Activated naive CD8-positive, alpha-beta T cell treated with anti-CD3 and anti-CD28 coated beads, Interleukin-2, amount 10 ng/mL, durations not matched to agents 7 days and 5 days (primary cell): ENCODE measurements around the gene WDR20. TPM values are rescaled to one million over a fixed set of nuclear protein-coding genes. Genes with fewer than 3 reads are reported as not detected.
"Not testable (repeated sequence)": the region's sequence is repeated elsewhere in the genome, so short reads cannot be mapped to it uniquely, and the experiment has no call there.

Source experiments
- ATAC-seq: fragments of 150-1000 bp; cut with Tn5 transposase; one replicate; pipeline ENCODE4 v1.10.0; 2021; ENCODE audit warnings: low read depth, moderate library complexity
- POLR2A ChIA-PET: fragments of 350-600 bp; sonication (Branson Sonifier 250); formaldehyde crosslinking; loops from one replicate; lab custom pipeline; 2021; ENCODE audit warnings: antibody characterized with exemption; lab: Charles Lee
- DNase-seq: peaks from one replicate; pipeline ENCODE4 v3.0.0; 2021
- H3K27ac Mint-ChIP-seq: one replicate; pipeline ENCODE4 v1.8.0; 2022; ENCODE audit warnings: mild to moderate bottlenecking, mixed read lengths
- H3K27me3 Mint-ChIP-seq: one replicate; pipeline ENCODE4 v1.8.0; 2022; ENCODE audit warnings: mild to moderate bottlenecking, moderate library complexity, mixed read lengths
- H3K36me3 Mint-ChIP-seq: one replicate; pipeline ENCODE4 v1.8.0; 2021; ENCODE audit warnings: mild to moderate bottlenecking, mixed read lengths
- H3K4me1 Mint-ChIP-seq: one replicate; pipeline ENCODE4 v1.8.0; 2021; ENCODE audit warnings: mixed read lengths
- H3K4me3 Mint-ChIP-seq: one replicate; pipeline ENCODE4 v1.8.0; 2022; ENCODE audit warnings: mild to moderate bottlenecking, moderate library complexity, mixed read lengths
- H3K9me3 Mint-ChIP-seq: one replicate; pipeline ENCODE4 v1.8.0; 2021; ENCODE audit warnings: mixed read lengths
- total RNA-seq, 2 experiments: library from RNA; stranded (reverse); gene quantifications; one replicate each; pipeline ENCODE4 v1.2.3, GENCODE V29; 2021

WDR20 gene
- total RNA-seq, 2 experiments from 2014 or later, result 38.6 to 38.8 TPM

GRCh38 chr14:102140027-102140749, 491 bp downstream of the WDR20 start:
- Mint-ChIP-seq H3K27ac (peak overlapping the region; percentile 95), H3K27me3 (no peaks in the 10 kb centered on the region), H3K9me3 (no peaks in the 10 kb centered on the region), H3K36me3 (peaks cover 3% of the 10 kb centered on the region), H3K4me3 (peak overlapping the region; percentile 96), H3K4me1 (peaks cover 28% of the 10 kb centered on the region)
- POLR2A ChIA-PET, result interaction anchor here (0.7 to 1.9 kb wide), 4 partner anchors 52 to 326 kb away, joined by 3 to 5 read pairs (median 4); partner anchors contain the start of genes CINP, MOK and TECPR2
- peak; percentile 61 for DNase-seq
- ATAC-seq, result peak; percentile 11

GRCh38 chr14:102140750-102141145, 1.1 kb downstream of the WDR20 start:
- peak overlapping the region; percentile 96 for H3K4me3 Mint-ChIP-seq
- H3K27me3 Mint-ChIP-seq, result no peaks in the 10 kb centered on the region
- peaks cover 32% of the 10 kb centered on the region for H3K4me1 Mint-ChIP-seq
- DNase-seq, result no peak
- no peak for ATAC-seq
- POLR2A ChIA-PET, result interaction anchor here (1.9 kb wide), 1 partner anchor 164 kb away, joined by 4 read pairs; the partner anchor contains the start of gene MOK
- H3K27ac Mint-ChIP-seq, result peak overlapping the region; percentile 95
- no peaks in the 10 kb centered on the region for H3K9me3 Mint-ChIP-seq
- peaks cover 7% of the 10 kb centered on the region for H3K36me3 Mint-ChIP-seq

- DNase-seq (no peak), ATAC-seq (no peak)
- H3K9me3 Mint-ChIP-seq, result no peaks in the 10 kb centered on the region
- POLR2A ChIA-PET, result no interaction called here
- H3K27ac Mint-ChIP-seq, result no peak overlapping the region
- peaks cover 10% of the 10 kb centered on the region for H3K36me3 Mint-ChIP-seq
- no peaks in the 10 kb centered on the region for H3K27me3 Mint-ChIP-seq
- H3K4me1 Mint-ChIP-seq, result peaks cover 37% of the 10 kb centered on the region
- H3K4me3 Mint-ChIP-seq, result no peak overlapping the region
Measured at GRCh38 chr14:102141797-102142196, 2.1 kb downstream of the WDR20 start.

- Mint-ChIP-seq H3K9me3 (no peaks in the 10 kb centered on the region), H3K36me3 (peaks cover 16% of the 10 kb centered on the region), H3K4me1 (peaks cover 32% of the 10 kb centered on the region), H3K4me3 (no peak overlapping the region), H3K27me3 (no peaks in the 10 kb centered on the region), H3K27ac (no peak overlapping the region)
- no peak for DNase-seq
- POLR2A ChIA-PET, result interaction anchor here (0.6 kb wide), 1 partner anchor 23 kb away, joined by 3 read pairs; no protein-coding TSS in a partner anchor
- no peak for ATAC-seq
Measured at GRCh38 chr14:102144914-102145313, 5.2 kb downstream of the WDR20 start.

- Mint-ChIP-seq H3K36me3 (peaks cover 18% of the 10 kb centered on the region), H3K27me3 (no peaks in the 10 kb centered on the region), H3K27ac (no peak overlapping the region), H3K9me3 (no peaks in the 10 kb centered on the region), H3K4me1 (peaks cover 32% of the 10 kb centered on the region), H3K4me3 (no peak overlapping the region)
- DNase-seq (no peak), ATAC-seq (no peak)
- POLR2A ChIA-PET, result no interaction called here
Measured at GRCh38 chr14:102145395-102145794, 5.7 kb downstream of the WDR20 start.

- no peak for ATAC-seq
- no peak for DNase-seq
- Mint-ChIP-seq H3K36me3 (peaks cover 22% of the 10 kb centered on the region), H3K9me3 (no peaks in the 10 kb centered on the region), H3K4me1 (peaks cover 23% of the 10 kb centered on the region), H3K27me3 (no peaks in the 10 kb centered on the region), H3K4me3 (no peak overlapping the region), H3K27ac (no peak overlapping the region)
- POLR2A ChIA-PET, result no interaction called here
Measured at GRCh38 chr14:102146423-102146822, 6.7 kb downstream of the WDR20 start.

GRCh38 chr14:102150083-102150482, 10.4 kb downstream of the WDR20 start:
- Mint-ChIP-seq H3K4me1 (peaks cover 17% of the 10 kb centered on the region), H3K27ac (no peak overlapping the region), H3K4me3 (no peak overlapping the region), H3K36me3 (peaks cover 38% of the 10 kb centered on the region), H3K27me3 (no peaks in the 10 kb centered on the region), H3K9me3 (peaks cover 4% of the 10 kb centered on the region)
- POLR2A ChIA-PET, result interaction anchor here (0.6 kb wide), 1 partner anchor 52 kb away, joined by 4 read pairs; no protein-coding TSS in a partner anchor
- no peak for ATAC-seq
- no peak for DNase-seq

GRCh38 chr14:102150744-102151143, 11.0 kb downstream of the WDR20 start:
- POLR2A ChIA-PET, result interaction anchor here (0.6 kb wide), 1 partner anchor 51 kb away, joined by 4 read pairs; no protein-coding TSS in a partner anchor
- Mint-ChIP-seq H3K27ac (no peak overlapping the region), H3K9me3 (peaks cover 4% of the 10 kb centered on the region), H3K27me3 (no peaks in the 10 kb centered on the region), H3K36me3 (peaks cover 34% of the 10 kb centered on the region), H3K4me1 (peaks cover 14% of the 10 kb centered on the region), H3K4me3 (no peak overlapping the region)
- ATAC-seq, result no peak
- no peak for DNase-seq

GRCh38 chr14:102151411-102151810, 11.7 kb downstream of the WDR20 start:
- H3K9me3 Mint-ChIP-seq, POLR2A ChIA-PET, H3K27ac Mint-ChIP-seq, DNase-seq, H3K4me1 Mint-ChIP-seq, ATAC-seq, H3K4me3 Mint-ChIP-seq, H3K27me3 Mint-ChIP-seq: not testable (repeated sequence)
- peaks cover 32% of the 10 kb centered on the region for H3K36me3 Mint-ChIP-seq

- no peak overlapping the region for H3K4me3 Mint-ChIP-seq
- POLR2A ChIA-PET, result no interaction called here
- ATAC-seq (no peak), DNase-seq (no peak)
- H3K4me1 Mint-ChIP-seq, result peaks cover 7% of the 10 kb centered on the region
- H3K27me3 Mint-ChIP-seq, result no peaks in the 10 kb centered on the region
- peaks cover 4% of the 10 kb centered on the region for H3K9me3 Mint-ChIP-seq
- H3K27ac Mint-ChIP-seq, result no peak overlapping the region
- H3K36me3 Mint-ChIP-seq, result peaks cover 25% of the 10 kb centered on the region
Measured at GRCh38 chr14:102154121-102154520, 14.4 kb downstream of the WDR20 start.

GRCh38 chr14:102154821-102155549, 15.3 kb downstream of the WDR20 start:
- POLR2A ChIA-PET, result no interaction called here
- DNase-seq (no peak), ATAC-seq (no peak)
- peaks cover 7% of the 10 kb centered on the region for H3K4me1 Mint-ChIP-seq
- H3K27ac Mint-ChIP-seq, result no peak overlapping the region
- peaks cover 4% of the 10 kb centered on the region for H3K9me3 Mint-ChIP-seq
- H3K4me3 Mint-ChIP-seq, result no peak overlapping the region
- peaks cover 25% of the 10 kb centered on the region for H3K36me3 Mint-ChIP-seq
- no peaks in the 10 kb centered on the region for H3K27me3 Mint-ChIP-seq

GRCh38 chr14:102157346-102157745, 17.6 kb downstream of the WDR20 start:
- Mint-ChIP-seq H3K27ac (no peak overlapping the region), H3K4me3 (no peak overlapping the region), H3K9me3 (peaks cover 3% of the 10 kb centered on the region), H3K36me3 (peaks cover 15% of the 10 kb centered on the region), H3K4me1 (peaks cover 9% of the 10 kb centered on the region), H3K27me3 (no peaks in the 10 kb centered on the region)
- POLR2A ChIA-PET, result no interaction called here
- DNase-seq (no peak), ATAC-seq (no peak)

- POLR2A ChIA-PET, result no interaction called here
- Mint-ChIP-seq H3K4me1 (peaks cover 12% of the 10 kb centered on the region), H3K27me3 (no peaks in the 10 kb centered on the region), H3K36me3 (peaks cover 8% of the 10 kb centered on the region), H3K27ac (no peak overlapping the region), H3K4me3 (no peak overlapping the region), H3K9me3 (no peaks in the 10 kb centered on the region)
- no peak for DNase-seq
- ATAC-seq, result no peak
Measured at GRCh38 chr14:102158797-102159196, 19.1 kb downstream of the WDR20 start.
